ENCODE data around the gene NBPF3. TPM values are rescaled to one million over a fixed set of nuclear protein-coding genes. Genes with fewer than 3 reads are reported as not detected.
"Not testable (repeated sequence)": the region's sequence is repeated elsewhere in the genome, so short reads cannot be mapped to it uniquely, and the experiment has no call there.

The NBPF3 gene
- total RNA-seq, 2 donors from 2014 or later = 15.5 to 22.1 TPM

- Histone ChIP-seq H3K27me3 (ENCODE audit: control insufficient read depth, insufficient read depth, low read length, poor library complexity, severe bottlenecking) (no peaks in the 10 kb centered on the region), H3K4me1 (ENCODE audit: control insufficient read depth, insufficient read depth, low read length) (no peaks in the 10 kb centered on the region), H3K36me3 (ENCODE audit: control insufficient read depth, insufficient read depth, low read length) (no peaks in the 10 kb centered on the region), H3K27ac (ENCODE audit: low read depth, low read length) (no peak overlapping the region), H3K9me3 (ENCODE audit: control insufficient read depth, low read length) (no peaks in the 10 kb centered on the region), H3K9ac (ENCODE audit: extremely low read depth, low read length, poor library complexity, severe bottlenecking) (no peak overlapping the region), H3K4me3 (ENCODE audit: low read length) (no peak overlapping the region)
- Mint-ChIP-seq H3K4me3 (no peak overlapping the region), H3K27ac (no peak overlapping the region), H3K9me3 (peaks cover 5% of the 10 kb centered on the region), H3K36me3 (ENCODE audit: low read depth) (no peaks in the 10 kb centered on the region), H3K4me1 (peaks cover 2% of the 10 kb centered on the region), H3K27me3 (ENCODE audit: insufficient read depth) (peaks cover 2% of the 10 kb centered on the region)
- no peak for TF ChIP-seq CTCF (conservative IDR thresholded peaks at IDR 0.05)
- 92 to 96% methylated on average over 10 to 15 of the region's 15 CpGs for WGBS, 2 experiments (ENCODE audit: insufficient coverage in 1 of 2, insufficient read length in 1 of 2)
- no peak for DNase-seq
Observed at GRCh38 chr1:21392587-21393263, 47.2 kb upstream of the NBPF3 start.

GRCh38 chr1:21396516-21396915 lies 43.4 kb upstream of the NBPF3 start:
- Histone ChIP-seq H3K9ac (ENCODE audit: extremely low read depth, low read length, poor library complexity, severe bottlenecking) (no peak overlapping the region), H3K36me3 (ENCODE audit: control insufficient read depth, insufficient read depth, low read length) (no peaks in the 10 kb centered on the region), H3K9me3 (ENCODE audit: control insufficient read depth, low read length) (no peaks in the 10 kb centered on the region), H3K4me1 (ENCODE audit: control insufficient read depth, insufficient read depth, low read length) (no peaks in the 10 kb centered on the region), H3K27ac (ENCODE audit: low read depth, low read length) (no peak overlapping the region), H3K27me3 (ENCODE audit: control insufficient read depth, insufficient read depth, low read length, poor library complexity, severe bottlenecking) (no peaks in the 10 kb centered on the region), H3K4me3 (ENCODE audit: low read length) (no peak overlapping the region)
- H3K9me3 Mint-ChIP-seq = no peaks in the 10 kb centered on the region
- H3K4me1 Mint-ChIP-seq = no peaks in the 10 kb centered on the region
- TF ChIP-seq CTCF (conservative IDR thresholded peaks at IDR 0.05) = no peak
- no peaks in the 10 kb centered on the region for H3K27me3 Mint-ChIP-seq (ENCODE audit: insufficient read depth)
- H3K4me3 Mint-ChIP-seq = no peak overlapping the region
- DNase-seq = no peak
- no peak overlapping the region for H3K27ac Mint-ChIP-seq
- 83 to 98% methylated on average over 3 to 4 of the region's 4 CpGs for WGBS, 2 experiments (ENCODE audit: insufficient coverage in 1 of 2, insufficient read length in 1 of 2)
- H3K36me3 Mint-ChIP-seq (ENCODE audit: low read depth) = no peaks in the 10 kb centered on the region

GRCh38 chr1:21397813-21398188 lies 42.1 kb upstream of the NBPF3 start:
- H3K9me3 ChIP-seq (ENCODE audit: control insufficient read depth, low read length) = no peaks in the 10 kb centered on the region
- DNase-seq = peak; percentile 73
- no peak for TF ChIP-seq CTCF (conservative IDR thresholded peaks at IDR 0.05)
- Mint-ChIP-seq H3K4me3 (no peak overlapping the region), H3K27me3 (ENCODE audit: insufficient read depth) (no peaks in the 10 kb centered on the region), H3K9me3 (no peaks in the 10 kb centered on the region), H3K27ac (no peak overlapping the region), H3K4me1 (no peaks in the 10 kb centered on the region), H3K36me3 (ENCODE audit: low read depth) (no peaks in the 10 kb centered on the region)
- no peak overlapping the region for H3K9ac ChIP-seq (ENCODE audit: extremely low read depth, low read length, poor library complexity, severe bottlenecking)
- H3K27me3 ChIP-seq (ENCODE audit: control insufficient read depth, insufficient read depth, low read length, poor library complexity, severe bottlenecking) = no peaks in the 10 kb centered on the region
- no peak overlapping the region for H3K4me3 ChIP-seq (ENCODE audit: low read length)
- no peaks in the 10 kb centered on the region for H3K36me3 ChIP-seq (ENCODE audit: control insufficient read depth, insufficient read depth, low read length)
- H3K4me1 ChIP-seq (ENCODE audit: control insufficient read depth, insufficient read depth, low read length) = no peaks in the 10 kb centered on the region
- 82 to 86% methylated on average over 11 to 15 of the region's 15 CpGs for WGBS, 2 experiments (ENCODE audit: insufficient coverage in 1 of 2, insufficient read length in 1 of 2)
- no peak overlapping the region for H3K27ac ChIP-seq (ENCODE audit: low read depth, low read length)

- not testable (repeated sequence) for H3K4me3 Mint-ChIP-seq; H3K4me3 ChIP-seq (ENCODE audit: low read length); H3K27ac ChIP-seq (ENCODE audit: low read depth, low read length); H3K36me3 ChIP-seq (ENCODE audit: control insufficient read depth, insufficient read depth, low read length); H3K27ac Mint-ChIP-seq; H3K4me1 ChIP-seq (ENCODE audit: control insufficient read depth, insufficient read depth, low read length); DNase-seq; H3K27me3 Mint-ChIP-seq (ENCODE audit: insufficient read depth); H3K9me3 ChIP-seq (ENCODE audit: control insufficient read depth, low read length); H3K4me1 Mint-ChIP-seq; H3K9me3 Mint-ChIP-seq; H3K36me3 Mint-ChIP-seq (ENCODE audit: low read depth); H3K9ac ChIP-seq (ENCODE audit: extremely low read depth, low read length, poor library complexity, severe bottlenecking); H3K27me3 ChIP-seq (ENCODE audit: control insufficient read depth, insufficient read depth, low read length, poor library complexity, severe bottlenecking)
- WGBS, 2 experiments (ENCODE audit: insufficient coverage in 1 of 2, insufficient read length in 1 of 2) = 87 to 100% methylated on average over 1 to 7 of the region's 9 CpGs
Observed at GRCh38 chr1:21401726-21402346, 38.1 kb upstream of the NBPF3 start.
